B cell (primary cell): ENCODE results near the gene PREX1.

ENCODE experiments used
- EZH2 ChIP-seq: IDR thresholded peaks from 2 replicates; pipeline ENCODE4 v1.6.1; 2012; ENCODE audit warnings: borderline replicate concordance, low read depth, mild to moderate bottlenecking, moderate library complexity, low read length; ENCODE audit not compliant: insufficient read depth, poor library complexity, severe bottlenecking
- TF ChIP-seq, protein P1 (sequence below): fragments of 200-600 bp; IDR thresholded peaks from one replicate; pipeline ENCODE4 v1.8.0; 2022; ENCODE audit warnings: antibody characterized with exemption, mild to moderate bottlenecking

DNA sequence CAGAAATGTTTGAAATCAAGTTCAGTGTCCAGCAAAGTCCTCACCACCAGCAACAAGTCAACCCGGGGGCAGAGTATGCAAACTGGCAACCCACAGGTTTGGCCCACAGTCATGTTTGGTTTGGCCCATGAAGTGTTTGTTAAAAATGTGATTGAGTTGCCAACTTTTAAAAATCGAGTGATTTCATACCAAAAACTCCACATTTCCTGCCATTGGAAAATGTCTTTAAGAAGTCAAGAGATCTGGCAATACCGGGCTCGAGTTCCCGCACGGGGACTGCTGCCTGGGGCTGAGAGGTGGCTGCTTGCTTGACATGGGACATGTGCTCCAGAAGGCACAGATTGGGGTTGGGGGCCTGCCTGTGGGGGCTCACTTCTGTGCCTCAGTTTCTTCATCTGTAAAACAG, 36.1 kb downstream of the PREX1 start:
- TF ChIP-seq, protein P1, sequence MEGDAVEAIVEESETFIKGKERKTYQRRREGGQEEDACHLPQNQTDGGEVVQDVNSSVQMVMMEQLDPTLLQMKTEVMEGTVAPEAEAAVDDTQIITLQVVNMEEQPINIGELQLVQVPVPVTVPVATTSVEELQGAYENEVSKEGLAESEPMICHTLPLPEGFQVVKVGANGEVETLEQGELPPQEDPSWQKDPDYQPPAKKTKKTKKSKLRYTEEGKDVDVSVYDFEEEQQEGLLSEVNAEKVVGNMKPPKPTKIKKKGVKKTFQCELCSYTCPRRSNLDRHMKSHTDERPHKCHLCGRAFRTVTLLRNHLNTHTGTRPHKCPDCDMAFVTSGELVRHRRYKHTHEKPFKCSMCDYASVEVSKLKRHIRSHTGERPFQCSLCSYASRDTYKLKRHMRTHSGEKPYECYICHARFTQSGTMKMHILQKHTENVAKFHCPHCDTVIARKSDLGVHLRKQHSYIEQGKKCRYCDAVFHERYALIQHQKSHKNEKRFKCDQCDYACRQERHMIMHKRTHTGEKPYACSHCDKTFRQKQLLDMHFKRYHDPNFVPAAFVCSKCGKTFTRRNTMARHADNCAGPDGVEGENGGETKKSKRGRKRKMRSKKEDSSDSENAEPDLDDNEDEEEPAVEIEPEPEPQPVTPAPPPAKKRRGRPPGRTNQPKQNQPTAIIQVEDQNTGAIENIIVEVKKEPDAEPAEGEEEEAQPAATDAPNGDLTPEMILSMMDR = no peak
- TF ChIP-seq EZH2 = no peak
